ENCODE results near the gene YEATS2.
A peak's percentile ranks its signal among the peaks of the same experiment; 100 is the strongest.
"Not testable (repeated sequence)": the region's sequence is repeated elsewhere in the genome, so short reads cannot be mapped to it uniquely, and the experiment has no call there.

YEATS2 gene

DNA sequence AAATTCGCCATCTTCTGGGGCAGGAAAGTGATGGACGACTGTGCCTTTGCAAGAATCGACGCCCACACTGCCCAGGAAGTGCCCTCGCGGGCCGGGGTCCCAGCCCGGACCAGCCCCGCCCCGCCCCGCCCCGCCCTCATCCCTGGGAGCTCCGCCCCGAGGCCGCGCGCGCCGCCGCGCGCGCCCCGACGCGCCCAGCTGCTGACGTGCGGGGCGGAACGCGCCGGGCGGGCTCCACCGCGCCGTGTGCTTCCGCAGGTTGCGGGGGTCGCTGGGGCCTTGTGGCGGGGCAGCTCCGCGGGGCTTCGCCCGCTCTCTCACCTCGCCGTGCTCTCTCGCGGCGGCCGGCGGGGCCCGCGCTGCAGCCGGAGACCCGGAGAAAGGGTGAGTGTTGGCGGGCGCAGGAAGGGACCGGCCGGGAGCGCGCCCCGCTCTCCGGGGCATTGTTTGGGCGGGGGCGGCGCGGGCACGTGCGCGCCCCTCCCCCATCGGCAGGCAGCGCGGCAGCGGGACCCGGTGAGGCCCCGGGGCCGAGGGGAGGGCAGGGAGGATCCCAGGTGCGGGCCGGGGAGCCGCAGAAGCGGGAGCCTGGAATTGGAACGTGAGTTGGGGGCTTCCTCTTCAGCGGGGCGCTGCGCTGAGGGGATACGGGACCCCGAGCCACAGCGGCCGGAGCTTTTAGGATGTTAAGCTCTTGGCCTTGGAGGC, at the start of gene YEATS2:
Gene YEATS2, plus strand, starts transcription at position 188 of the 708 bp plus-strand sequence. CDS start 17,366 bp downstream, outside the sequence.
- DNase-seq (ENCODE audit: low spot score), result peak; percentile 64

DNA sequence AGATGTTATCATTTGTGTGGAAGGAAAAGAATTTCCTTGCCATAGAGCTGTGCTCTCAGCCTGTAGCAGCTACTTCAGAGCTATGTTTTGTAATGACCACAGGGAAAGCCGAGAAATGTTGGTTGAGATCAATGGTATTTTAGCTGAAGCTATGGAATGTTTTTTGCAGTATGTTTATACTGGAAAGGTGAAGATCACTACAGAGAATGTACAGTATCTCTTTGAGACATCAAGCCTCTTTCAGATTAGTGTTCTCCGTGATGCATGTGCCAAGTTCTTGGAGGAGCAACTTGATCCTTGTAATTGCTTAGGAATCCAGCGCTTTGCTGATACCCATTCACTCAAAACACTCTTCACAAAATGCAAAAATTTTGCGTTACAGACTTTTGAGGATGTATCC, 47.0 kb upstream of the YEATS2 start:
- DNase-seq (ENCODE audit: low spot score), result no peak

DNA sequence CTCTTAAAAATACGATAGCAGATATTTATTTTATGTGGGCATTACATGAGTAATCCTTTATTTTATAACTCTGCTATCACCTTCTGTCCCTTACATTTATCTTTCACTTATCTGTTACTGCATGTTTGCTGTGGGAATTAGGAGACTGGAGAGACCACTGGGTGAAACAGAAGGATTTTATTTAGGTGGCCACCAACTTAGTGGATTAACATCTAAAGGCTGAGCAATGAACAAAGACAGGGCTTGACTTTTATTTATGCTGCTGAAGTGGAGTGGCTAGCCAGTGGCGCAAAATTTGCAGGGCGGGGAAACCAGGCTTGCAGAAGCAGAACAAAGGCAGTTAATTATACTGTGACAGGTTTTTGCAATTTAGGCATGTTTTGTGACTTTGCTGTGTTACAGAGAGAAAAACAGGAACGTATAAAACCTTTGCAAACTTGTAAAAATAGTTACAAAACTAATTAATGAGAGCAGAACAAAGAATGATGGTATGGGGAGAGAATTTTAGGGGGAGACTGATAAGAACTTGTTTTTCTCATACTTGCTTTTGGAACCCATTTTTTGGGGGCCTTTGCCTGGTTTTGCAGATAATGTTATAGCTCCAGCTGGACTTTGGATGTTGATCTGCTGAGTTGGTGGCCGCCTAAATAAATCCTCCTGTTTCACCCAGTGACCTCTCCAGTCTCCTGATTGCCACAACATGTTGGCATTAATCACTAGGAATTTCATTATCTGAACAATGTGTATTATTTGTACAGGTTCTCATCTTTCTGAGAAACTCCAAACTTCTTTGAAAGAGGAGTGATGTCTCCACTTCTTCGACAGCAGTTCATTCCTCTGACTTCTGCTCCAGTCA, 44.2 kb upstream of the YEATS2 start:
- no peak for DNase-seq (ENCODE audit: low spot score)

- no peak for DNase-seq (ENCODE audit: low spot score)
Observed at GRCh38 chr3:183654727-183655126, 42.9 kb upstream of the YEATS2 start.

- DNase-seq (ENCODE audit: low spot score), result no peak
Observed at GRCh38 chr3:183662099-183662498, 35.5 kb upstream of the YEATS2 start.

DNA sequence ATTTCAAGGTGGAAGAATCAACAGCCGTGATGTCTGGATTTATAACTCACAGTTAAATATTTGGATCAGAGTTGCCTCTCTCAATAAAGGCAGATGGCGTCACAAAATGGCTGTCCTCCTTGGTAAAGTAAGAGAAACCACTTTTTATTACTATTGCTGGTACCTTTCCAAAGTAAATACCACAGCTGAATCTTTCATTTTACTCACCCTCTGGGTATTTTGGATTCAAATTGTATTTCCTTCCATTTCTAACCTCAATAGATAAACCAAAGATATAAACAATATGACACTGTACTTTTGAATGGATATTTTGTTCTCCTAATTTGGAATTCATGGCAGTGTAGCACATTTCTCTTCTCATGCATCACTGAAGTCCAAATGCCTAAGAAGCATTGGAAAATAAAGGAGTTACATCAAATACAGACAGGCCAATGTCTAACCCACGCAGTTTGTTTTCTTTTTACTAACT, 32.6 kb upstream of the YEATS2 start:
- DNase-seq (ENCODE audit: low spot score), result peak; percentile 51

GRCh38 chr3:183680061-183680460, 17.5 kb upstream of the YEATS2 start:
- no peak for DNase-seq (ENCODE audit: low spot score)

DNA sequence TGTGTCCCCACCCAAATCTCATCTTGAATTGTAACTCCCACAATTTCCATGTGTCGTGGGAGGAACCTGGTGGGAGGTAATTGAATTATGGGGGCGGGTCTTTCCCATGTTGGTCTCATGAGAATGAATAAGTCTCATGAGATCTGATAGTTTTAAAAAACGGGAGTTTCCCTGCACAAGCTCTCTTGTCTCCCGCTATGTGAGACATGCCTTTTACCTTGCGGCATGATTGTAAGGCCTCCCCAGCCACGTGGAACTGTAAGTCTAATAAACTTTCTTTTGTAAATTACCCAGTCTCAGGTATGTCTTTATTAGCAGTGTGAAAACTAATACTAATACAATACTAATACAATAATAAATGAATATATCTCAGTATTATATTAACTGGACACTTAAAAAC, 9.9 kb upstream of the YEATS2 start:
- no peak for DNase-seq (ENCODE audit: low spot score)

GRCh38 chr3:183688874-183689273, 8.7 kb upstream of the YEATS2 start:
- DNase-seq (ENCODE audit: low spot score), result no peak

DNA sequence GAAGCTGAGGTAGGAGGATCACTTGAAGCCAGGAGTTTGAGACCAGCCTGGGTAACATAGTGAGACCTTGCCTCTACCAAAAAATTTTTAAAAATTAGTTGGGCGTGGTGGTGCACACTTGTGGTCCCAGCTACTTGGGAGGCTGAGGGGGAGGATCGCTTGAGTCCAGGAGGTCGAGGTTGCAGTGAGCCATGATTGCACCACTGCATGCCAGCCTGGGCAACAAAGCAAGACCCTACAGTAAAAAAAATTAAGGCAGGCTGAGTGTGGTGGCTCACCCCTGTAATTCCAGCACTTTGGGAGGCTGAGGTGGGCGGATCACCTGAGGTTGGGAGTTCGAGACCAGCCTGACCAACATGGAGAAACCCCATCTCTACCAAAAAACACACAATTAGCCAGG, 8.0 kb upstream of the YEATS2 start:
- not testable (repeated sequence) for DNase-seq (ENCODE audit: low spot score)

- DNase-seq (ENCODE audit: low spot score), result no peak
Observed at GRCh38 chr3:183690402-183690995, 7.1 kb upstream of the YEATS2 start.

DNA sequence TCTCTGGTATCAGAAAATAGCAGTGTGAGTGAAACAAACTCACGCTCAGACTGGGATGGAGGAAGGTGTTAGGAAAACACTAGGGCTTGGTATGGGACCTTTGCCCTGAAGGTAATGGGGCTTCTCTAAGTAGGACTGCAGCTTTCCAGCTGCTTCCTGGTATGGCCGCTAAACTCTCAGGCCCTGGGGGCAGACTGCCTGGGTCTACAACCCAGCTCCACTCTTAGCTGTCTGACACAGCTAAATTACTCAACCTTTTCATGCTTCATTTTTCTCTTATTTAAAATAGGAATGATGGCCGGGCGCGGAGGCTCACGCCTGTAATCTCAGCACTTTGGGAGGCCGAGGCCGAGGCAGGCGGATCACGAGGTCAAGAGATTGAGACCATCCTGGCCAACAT, 5.2 kb upstream of the YEATS2 start:
- no peak for DNase-seq (ENCODE audit: low spot score)

- DNase-seq (ENCODE audit: low spot score), result no peak
Observed at GRCh38 chr3:183695569-183696364, 1.8 kb upstream of the YEATS2 start.

GRCh38 chr3:183697123-183697609, 431 bp upstream of the YEATS2 start:
- no peak for DNase-seq (ENCODE audit: low spot score)

GRCh38 chr3:183698318-183698751, 738 bp downstream of the YEATS2 start:
- DNase-seq (ENCODE audit: low spot score), result peak; percentile 58

- peak; percentile 60 for DNase-seq (ENCODE audit: low spot score)
Observed at GRCh38 chr3:183698756-183699155, 1.2 kb downstream of the YEATS2 start.

DNA sequence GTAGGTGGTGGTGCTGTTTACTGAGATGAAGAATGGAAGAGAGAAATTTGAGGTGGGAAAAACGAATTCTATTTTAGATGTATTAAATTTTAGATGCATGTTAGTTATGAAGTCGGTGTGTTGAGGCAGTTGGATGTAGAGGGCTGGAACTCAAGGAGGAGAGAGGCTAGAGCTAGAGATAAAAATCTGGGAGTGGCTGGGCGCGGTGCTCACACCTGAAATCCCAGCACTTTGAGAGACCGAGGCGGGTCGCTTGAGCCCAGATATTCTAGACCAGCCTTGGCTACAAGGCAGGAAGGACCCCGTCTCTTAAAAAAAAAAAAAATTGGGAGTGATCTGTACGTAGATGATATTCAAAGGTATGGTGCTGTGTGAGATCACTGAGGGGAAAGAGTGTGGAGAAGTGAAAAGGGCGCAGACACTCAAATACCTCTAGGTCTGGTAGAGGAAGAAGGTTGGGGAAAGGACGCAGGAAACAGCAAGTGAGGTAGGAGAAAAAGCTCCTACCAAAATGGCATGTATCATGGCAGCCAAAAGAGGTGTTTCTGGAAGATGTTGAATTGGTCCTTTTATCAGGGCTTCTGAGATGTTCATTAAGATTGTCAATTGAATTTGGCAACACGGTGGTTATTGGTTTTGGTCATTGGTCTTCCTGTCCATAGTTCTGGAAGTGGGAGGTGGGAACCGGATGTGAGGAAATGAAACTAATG, 1.8 kb downstream of the YEATS2 start:
- peak; percentile 15 for DNase-seq (ENCODE audit: low spot score)

DNA sequence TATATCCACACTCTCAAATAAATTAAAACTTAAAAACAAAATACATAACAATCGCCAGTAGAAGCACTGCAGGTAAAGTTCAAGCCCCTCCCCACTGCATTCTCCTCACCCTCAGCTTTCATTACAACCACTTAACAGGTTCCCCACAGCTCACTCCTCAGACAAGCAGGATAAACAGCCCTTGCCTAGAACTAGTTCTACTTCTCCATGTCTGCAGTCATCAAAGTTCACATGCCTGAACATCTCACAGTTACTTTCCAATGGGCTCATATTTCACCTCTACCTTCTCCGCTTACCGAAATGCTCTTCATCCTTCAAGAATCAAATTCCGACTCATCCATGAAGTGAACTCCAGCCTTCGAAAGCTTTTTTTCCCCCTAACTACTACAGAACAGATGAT, 4.1 kb downstream of the YEATS2 start:
- DNase-seq (ENCODE audit: low spot score), result no peak

DNA sequence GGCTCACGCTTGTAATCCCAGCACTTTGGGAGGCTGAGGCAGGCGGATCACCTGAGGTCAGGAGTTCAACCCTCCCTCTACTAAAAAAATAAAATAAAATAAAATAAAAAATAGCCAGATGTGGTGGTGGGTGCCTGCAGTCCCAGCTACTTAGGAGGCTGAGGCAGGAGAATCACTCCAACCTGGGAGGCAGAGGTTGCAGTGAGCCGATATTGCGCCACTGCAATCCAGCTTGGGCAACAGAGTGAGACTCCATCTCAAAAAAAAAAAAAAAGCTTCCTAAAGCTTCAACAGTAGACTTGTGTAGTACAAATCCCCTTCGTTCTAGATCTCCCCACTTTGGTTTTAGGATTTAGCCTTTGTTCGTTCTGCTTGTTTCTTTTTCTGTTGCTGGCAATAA, 6.3 kb downstream of the YEATS2 start:
- DNase-seq (ENCODE audit: low spot score), result not testable (repeated sequence)

- DNase-seq (ENCODE audit: low spot score), result no peak
Observed at GRCh38 chr3:183710231-183710630, 12.6 kb downstream of the YEATS2 start.

- DNase-seq (ENCODE audit: low spot score), result no peak
Observed at GRCh38 chr3:183711516-183711915, 13.9 kb downstream of the YEATS2 start.
